ENCODE data around the gene PTPN20. TPM values are rescaled to one million over a fixed set of nuclear protein-coding genes. Genes with fewer than 3 reads are reported as not detected.

Gene PTPN20
- total and polyA plus RNA-seq, 2 donors from 2014 or later, result 1.9 to 2.6 TPM

DNA sequence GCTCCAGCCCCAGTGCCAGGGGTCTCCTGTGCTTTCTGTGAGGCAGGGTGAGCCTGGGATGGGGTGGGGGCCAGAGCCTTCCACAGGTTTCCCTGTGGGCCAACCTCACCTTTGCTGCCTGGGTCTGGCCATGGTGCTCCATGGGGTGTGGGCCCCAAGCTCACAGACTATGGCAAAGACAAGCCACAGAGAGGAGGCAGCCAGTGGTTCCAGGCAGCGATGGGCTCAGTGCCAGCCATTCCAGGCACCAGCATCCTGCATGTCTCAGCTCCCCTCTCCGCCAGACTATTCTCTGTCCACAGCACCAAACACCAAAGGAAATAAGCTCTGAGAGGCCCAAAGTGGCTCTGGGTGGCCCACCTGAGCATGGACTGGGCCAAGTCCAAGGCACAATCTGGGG lies 133.5 kb downstream of the PTPN20 start:
- Histone ChIP-seq H3K4me3 (ENCODE audit: low read length in 3 of 3) (no peak overlapping the region), H3K9me3 (ENCODE audit: control insufficient read depth in 2 of 3, insufficient read depth in 1 of 3, low read length in 3 of 3) (no peaks in the 10 kb centered on the region), H3K27ac (ENCODE audit: low read depth in 2 of 2, low read length in 2 of 2) (no peak overlapping the region), H3K27me3 (ENCODE audit: control insufficient read depth, insufficient read depth, low read length) (no peaks in the 10 kb centered on the region), H3K4me1 (ENCODE audit: control insufficient read depth in 2 of 3, insufficient read depth in 2 of 3, low read depth in 1 of 3, low read length in 3 of 3) (no peaks in the 10 kb centered on the region), H3K36me3 (ENCODE audit: control insufficient read depth in 2 of 3, insufficient read depth in 3 of 3, low read length in 3 of 3) (no peaks in the 10 kb centered on the region), H3K9ac (ENCODE audit: low read length in 3 of 3) (no peak overlapping the region)
- TF ChIP-seq, protein P1, sequence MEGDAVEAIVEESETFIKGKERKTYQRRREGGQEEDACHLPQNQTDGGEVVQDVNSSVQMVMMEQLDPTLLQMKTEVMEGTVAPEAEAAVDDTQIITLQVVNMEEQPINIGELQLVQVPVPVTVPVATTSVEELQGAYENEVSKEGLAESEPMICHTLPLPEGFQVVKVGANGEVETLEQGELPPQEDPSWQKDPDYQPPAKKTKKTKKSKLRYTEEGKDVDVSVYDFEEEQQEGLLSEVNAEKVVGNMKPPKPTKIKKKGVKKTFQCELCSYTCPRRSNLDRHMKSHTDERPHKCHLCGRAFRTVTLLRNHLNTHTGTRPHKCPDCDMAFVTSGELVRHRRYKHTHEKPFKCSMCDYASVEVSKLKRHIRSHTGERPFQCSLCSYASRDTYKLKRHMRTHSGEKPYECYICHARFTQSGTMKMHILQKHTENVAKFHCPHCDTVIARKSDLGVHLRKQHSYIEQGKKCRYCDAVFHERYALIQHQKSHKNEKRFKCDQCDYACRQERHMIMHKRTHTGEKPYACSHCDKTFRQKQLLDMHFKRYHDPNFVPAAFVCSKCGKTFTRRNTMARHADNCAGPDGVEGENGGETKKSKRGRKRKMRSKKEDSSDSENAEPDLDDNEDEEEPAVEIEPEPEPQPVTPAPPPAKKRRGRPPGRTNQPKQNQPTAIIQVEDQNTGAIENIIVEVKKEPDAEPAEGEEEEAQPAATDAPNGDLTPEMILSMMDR (IDR thresholded peaks at IDR 0.05; ENCODE audit: borderline replicate concordance, extremely low read depth, insufficient read depth), result no peak
- intact Hi-C loops (cut with DNase I), result no loop called here
- no peak for FAIRE-seq
- peak in 1 of 5 donors; percentile 28 for DNase-seq

DNA sequence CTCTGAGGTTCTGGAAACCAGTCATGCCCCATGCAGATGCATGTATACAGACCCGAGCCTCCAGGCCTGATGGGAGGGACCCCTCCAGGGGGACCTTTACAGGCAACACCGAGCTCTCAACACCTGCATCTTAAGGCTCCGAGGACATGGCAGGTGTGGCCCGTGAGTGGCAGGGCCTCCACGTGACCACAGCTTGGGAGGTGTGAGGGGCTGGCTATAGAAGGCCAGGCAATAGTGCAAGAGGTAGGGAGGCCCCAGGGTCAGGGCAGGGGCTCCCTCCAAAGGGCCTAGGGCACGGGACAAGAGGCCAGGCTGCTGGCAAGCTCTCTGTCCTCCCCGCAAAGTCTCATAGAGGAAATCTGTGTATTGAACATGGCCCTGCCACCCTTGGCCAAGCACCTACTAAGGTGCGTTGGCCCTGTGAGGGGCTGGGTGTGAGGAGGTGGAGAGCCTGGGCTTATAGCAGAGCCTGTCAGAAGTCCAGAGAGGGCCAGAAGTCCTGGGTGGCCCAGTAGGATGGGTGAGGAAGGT lies 134.2 kb downstream of the PTPN20 start:
- Histone ChIP-seq H3K27ac (ENCODE audit: low read depth in 2 of 2, low read length in 2 of 2) (no peak overlapping the region), H3K4me3 (ENCODE audit: low read length in 3 of 3) (no peak overlapping the region), H3K9me3 (ENCODE audit: control insufficient read depth in 2 of 3, insufficient read depth in 1 of 3, low read length in 3 of 3) (no peaks in the 10 kb centered on the region), H3K9ac (ENCODE audit: low read length in 3 of 3) (no peak overlapping the region), H3K4me1 (ENCODE audit: control insufficient read depth in 2 of 3, insufficient read depth in 2 of 3, low read depth in 1 of 3, low read length in 3 of 3) (no peaks in the 10 kb centered on the region), H3K27me3 (ENCODE audit: control insufficient read depth, insufficient read depth, low read length) (no peaks in the 10 kb centered on the region), H3K36me3 (ENCODE audit: control insufficient read depth in 2 of 3, insufficient read depth in 3 of 3, low read length in 3 of 3) (no peaks in the 10 kb centered on the region)
- intact Hi-C loops (cut with DNase I), result no loop called here
- FAIRE-seq, result no peak
- DNase-seq, result peak in 1 of 5 donors; percentile 23
- TF ChIP-seq, protein P1 (IDR thresholded peaks at IDR 0.05; ENCODE audit: borderline replicate concordance, extremely low read depth, insufficient read depth), result no peak

DNA sequence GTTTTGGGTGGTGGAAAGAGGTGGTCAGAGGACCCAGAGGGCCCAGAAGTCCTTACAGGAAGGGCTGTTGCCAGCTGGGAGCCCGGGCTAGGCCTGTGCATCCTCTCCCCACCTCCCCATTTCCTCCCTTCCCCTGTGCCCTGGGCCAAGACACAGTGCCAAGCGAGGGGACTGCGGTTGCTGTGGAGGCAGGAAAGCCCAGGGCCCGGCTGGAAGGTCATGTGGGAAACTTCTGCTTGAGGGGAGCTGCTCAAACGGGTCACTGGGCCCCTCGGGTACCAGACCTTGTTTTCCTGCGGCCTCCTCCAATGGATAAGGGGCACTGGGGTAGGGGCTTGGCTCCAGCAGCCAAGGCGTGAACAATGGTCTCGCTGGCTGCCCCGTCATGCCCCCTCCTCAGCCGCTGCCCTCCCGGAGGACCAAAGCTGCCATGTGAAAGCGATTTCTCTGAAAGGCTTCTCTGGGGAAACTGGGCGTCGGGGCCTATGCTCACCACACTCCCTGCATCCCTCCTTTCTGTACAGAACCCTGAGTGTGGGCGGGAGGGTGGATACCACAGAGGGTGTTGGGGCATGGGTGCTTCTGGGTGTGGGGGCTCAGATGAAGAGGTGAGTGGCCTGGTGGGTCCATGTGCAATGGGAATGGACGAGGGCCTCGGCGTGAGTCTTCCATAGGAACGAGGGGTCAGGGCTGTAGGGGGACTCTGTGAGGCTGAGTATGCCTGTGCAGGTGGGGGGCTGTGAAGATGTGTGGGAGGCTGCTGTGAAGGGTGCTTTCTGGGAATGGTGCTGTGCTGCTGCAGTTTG lies 135.3 kb downstream of the PTPN20 start:
- no peak overlapping the region for H3K4me3 ChIP-seq (ENCODE audit: low read length in 3 of 3)
- FAIRE-seq (no peak), DNase-seq (peak in 1 of 5 donors; percentile 31)
- intact Hi-C loops (cut with DNase I), result no loop called here
- no peak overlapping the region for H3K9ac ChIP-seq (ENCODE audit: low read length in 3 of 3)
- no peaks in the 10 kb centered on the region for H3K27me3 ChIP-seq (ENCODE audit: control insufficient read depth, insufficient read depth, low read length)
- H3K27ac ChIP-seq (ENCODE audit: low read depth in 2 of 2, low read length in 2 of 2), result no peak overlapping the region
- no peaks in the 10 kb centered on the region for H3K9me3 ChIP-seq (ENCODE audit: control insufficient read depth in 2 of 3, insufficient read depth in 1 of 3, low read length in 3 of 3)
- no peaks in the 10 kb centered on the region for H3K36me3 ChIP-seq (ENCODE audit: control insufficient read depth in 2 of 3, insufficient read depth in 3 of 3, low read length in 3 of 3)
- H3K4me1 ChIP-seq (ENCODE audit: control insufficient read depth in 2 of 3, insufficient read depth in 2 of 3, low read depth in 1 of 3, low read length in 3 of 3), result no peaks in the 10 kb centered on the region
- TF ChIP-seq, protein P1 (IDR thresholded peaks at IDR 0.05; ENCODE audit: borderline replicate concordance, extremely low read depth, insufficient read depth), result no peak

Data from kidney (tissue), 14 donors.